ENCODE results near the gene IFT20.

IFT20 gene

DNA sequence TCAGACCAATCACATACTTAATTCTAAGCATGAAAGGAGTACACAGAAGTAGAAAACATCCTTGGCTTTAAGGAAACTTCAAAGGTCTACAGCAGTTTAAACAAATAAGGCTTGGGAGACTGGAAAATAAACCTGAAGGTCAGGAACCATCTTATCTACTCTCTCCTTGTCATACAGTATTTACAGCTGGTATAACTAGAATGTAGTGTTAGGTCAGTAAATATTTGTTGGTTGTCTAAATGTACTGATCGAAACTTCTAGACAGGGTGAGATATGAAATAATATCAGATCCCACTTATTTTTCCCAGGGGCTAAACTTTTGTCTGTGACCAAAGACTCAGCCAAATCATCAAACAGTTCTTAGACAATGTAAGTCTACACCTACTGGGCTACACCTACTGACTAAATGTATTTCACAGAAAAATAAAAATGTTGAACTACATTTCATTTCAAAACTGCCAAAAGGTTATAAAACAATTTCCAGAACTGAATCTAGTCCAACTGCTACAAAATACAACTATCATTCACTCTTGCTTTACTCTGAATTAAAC is 43.4 kb downstream of the IFT20 start:
- no peak for TF ChIP-seq POLR2AphosphoS5 (IDR thresholded peaks at IDR 0.05; ENCODE audit: low read depth, low read length)
- TF ChIP-seq, protein P1, sequence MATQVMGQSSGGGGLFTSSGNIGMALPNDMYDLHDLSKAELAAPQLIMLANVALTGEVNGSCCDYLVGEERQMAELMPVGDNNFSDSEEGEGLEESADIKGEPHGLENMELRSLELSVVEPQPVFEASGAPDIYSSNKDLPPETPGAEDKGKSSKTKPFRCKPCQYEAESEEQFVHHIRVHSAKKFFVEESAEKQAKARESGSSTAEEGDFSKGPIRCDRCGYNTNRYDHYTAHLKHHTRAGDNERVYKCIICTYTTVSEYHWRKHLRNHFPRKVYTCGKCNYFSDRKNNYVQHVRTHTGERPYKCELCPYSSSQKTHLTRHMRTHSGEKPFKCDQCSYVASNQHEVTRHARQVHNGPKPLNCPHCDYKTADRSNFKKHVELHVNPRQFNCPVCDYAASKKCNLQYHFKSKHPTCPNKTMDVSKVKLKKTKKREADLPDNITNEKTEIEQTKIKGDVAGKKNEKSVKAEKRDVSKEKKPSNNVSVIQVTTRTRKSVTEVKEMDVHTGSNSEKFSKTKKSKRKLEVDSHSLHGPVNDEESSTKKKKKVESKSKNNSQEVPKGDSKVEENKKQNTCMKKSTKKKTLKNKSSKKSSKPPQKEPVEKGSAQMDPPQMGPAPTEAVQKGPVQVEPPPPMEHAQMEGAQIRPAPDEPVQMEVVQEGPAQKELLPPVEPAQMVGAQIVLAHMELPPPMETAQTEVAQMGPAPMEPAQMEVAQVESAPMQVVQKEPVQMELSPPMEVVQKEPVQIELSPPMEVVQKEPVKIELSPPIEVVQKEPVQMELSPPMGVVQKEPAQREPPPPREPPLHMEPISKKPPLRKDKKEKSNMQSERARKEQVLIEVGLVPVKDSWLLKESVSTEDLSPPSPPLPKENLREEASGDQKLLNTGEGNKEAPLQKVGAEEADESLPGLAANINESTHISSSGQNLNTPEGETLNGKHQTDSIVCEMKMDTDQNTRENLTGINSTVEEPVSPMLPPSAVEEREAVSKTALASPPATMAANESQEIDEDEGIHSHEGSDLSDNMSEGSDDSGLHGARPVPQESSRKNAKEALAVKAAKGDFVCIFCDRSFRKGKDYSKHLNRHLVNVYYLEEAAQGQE (IDR thresholded peaks at IDR 0.05; ENCODE audit: insufficient read depth in 1 of 2, low read depth in 2 of 2, low read length in 2 of 2), result no peak
- no peak for TF ChIP-seq TAF1 (IDR thresholded peaks at IDR 0.05; ENCODE audit: borderline replicate concordance, insufficient read depth, low read length)

DNA sequence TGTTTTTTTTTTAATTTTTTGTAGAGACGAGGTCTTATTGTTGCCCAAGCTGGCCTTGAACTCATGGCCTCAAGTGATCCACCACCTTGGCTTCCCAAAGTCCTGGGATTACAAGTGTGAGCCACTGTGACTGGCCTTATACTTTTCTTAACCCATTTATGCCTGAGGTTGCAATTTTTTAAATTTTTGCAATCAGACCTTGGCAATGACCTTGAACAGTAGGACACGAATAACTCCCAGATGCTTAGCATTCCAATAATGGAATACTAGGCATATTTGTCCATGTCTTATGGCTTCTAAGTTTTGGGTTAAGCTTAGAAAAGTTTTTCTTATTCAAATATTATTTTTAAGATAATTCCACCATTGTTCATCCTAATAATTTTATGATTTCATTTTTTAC is 44.6 kb downstream of the IFT20 start:
- TF ChIP-seq, protein P1 (IDR thresholded peaks at IDR 0.05; ENCODE audit: insufficient read depth in 1 of 2, low read depth in 2 of 2, low read length in 2 of 2), result no peak

DNA sequence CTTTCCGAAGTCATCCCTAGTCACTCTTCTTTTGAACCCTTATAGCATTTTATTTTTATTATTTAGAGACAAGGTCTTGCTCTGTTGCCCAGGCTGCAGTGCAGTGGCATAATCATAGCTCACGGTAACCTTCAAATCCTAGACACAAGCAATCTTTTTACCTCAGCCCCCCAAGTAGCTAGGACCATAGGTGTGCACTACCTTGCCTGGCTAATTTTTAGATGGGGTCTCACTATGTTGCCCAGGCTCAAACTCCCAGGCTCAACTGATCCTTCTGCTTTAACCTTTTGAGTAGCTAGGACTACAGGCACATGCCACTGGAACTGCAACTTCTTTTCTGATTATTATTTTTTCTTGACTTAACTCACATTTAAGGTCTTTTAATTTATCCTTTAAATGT is 49.3 kb downstream of the IFT20 start:
- TF ChIP-seq FOXP2 (optimal IDR thresholded peaks at IDR 0.05; ENCODE audit: borderline replicate concordance, extremely low read depth, extremely low read length, insufficient read depth) (no peak), SIN3A (IDR thresholded peaks at IDR 0.05; ENCODE audit: borderline replicate concordance, insufficient read depth, low read length) (no peak), POLR2AphosphoS5 (IDR thresholded peaks at IDR 0.05; ENCODE audit: low read depth, low read length) (no peak), TAF1 (IDR thresholded peaks at IDR 0.05; ENCODE audit: borderline replicate concordance, insufficient read depth, low read length) (no peak)
- TF ChIP-seq, protein P1 (IDR thresholded peaks at IDR 0.05; ENCODE audit: insufficient read depth in 1 of 2, low read depth in 2 of 2, low read length in 2 of 2), result no peak

DNA sequence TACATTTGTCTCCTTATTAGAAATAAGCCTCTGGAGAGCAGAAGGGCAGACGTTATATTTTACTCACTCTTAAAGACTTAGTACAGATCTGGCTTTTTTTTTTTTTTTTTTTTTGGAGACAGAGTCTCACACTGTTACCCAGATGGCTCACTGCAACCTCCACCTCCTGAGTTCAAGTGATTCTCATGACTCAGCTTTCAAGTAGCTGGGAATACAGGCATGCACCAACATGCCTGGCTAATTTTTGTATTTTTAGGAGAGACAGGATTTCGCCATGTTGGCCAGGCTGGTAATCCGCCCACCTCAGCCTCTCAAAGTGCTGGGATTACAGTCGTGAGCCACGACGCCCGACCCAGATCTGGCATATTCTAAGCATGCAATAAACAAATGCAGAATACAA is 52.7 kb downstream of the IFT20 start:
- TF ChIP-seq TAF1 (IDR thresholded peaks at IDR 0.05; ENCODE audit: borderline replicate concordance, insufficient read depth, low read length), result no peak
- TF ChIP-seq FOXP2 (optimal IDR thresholded peaks at IDR 0.05; ENCODE audit: borderline replicate concordance, extremely low read depth, extremely low read length, insufficient read depth), result no peak
- TF ChIP-seq SIN3A (IDR thresholded peaks at IDR 0.05; ENCODE audit: borderline replicate concordance, insufficient read depth, low read length), result no peak
- TF ChIP-seq, protein P1 (IDR thresholded peaks at IDR 0.05; ENCODE audit: insufficient read depth in 1 of 2, low read depth in 2 of 2, low read length in 2 of 2), result no peak
- no peak for TF ChIP-seq POLR2AphosphoS5 (IDR thresholded peaks at IDR 0.05; ENCODE audit: low read depth, low read length)

DNA sequence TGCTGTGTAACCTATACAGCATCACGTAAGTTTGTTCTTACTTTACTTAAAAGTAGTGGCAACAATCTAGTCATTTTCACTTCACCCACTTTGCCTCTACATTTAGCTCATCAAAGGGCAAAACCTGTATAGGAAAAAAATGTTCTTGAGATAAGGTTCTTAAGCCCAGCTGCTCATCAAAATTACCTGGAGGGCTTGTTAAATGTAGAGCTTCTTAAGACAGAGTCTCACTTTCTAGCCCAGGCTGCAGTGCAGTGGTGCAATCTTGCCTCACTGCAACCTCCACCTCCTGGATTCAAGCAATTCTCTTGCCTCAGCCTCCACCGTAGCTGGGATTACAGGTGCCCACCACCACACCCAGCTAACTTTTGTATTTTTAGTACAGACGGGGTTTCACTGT is 54.4 kb downstream of the IFT20 start:
- TF ChIP-seq POLR2AphosphoS5 (IDR thresholded peaks at IDR 0.05; ENCODE audit: low read depth, low read length) (no peak), TAF1 (IDR thresholded peaks at IDR 0.05; ENCODE audit: borderline replicate concordance, insufficient read depth, low read length) (no peak), SIN3A (IDR thresholded peaks at IDR 0.05; ENCODE audit: borderline replicate concordance, insufficient read depth, low read length) (no peak), FOXP2 (optimal IDR thresholded peaks at IDR 0.05; ENCODE audit: borderline replicate concordance, extremely low read depth, extremely low read length, insufficient read depth) (no peak)
- TF ChIP-seq, protein P1 (IDR thresholded peaks at IDR 0.05; ENCODE audit: insufficient read depth in 1 of 2, low read depth in 2 of 2, low read length in 2 of 2), result no peak
